ENCODE measurements around the gene PRIMA1. TPM values are rescaled to one million over a fixed set of nuclear protein-coding genes. Genes with fewer than 3 reads are reported as not detected.
"Not testable (repeated sequence)": the region's sequence is repeated elsewhere in the genome, so short reads cannot be mapped to it uniquely, and the experiment has no call there.

PRIMA1 gene
- total RNA-seq, 2 experiments from 2014 or later, result not detected

DNA sequence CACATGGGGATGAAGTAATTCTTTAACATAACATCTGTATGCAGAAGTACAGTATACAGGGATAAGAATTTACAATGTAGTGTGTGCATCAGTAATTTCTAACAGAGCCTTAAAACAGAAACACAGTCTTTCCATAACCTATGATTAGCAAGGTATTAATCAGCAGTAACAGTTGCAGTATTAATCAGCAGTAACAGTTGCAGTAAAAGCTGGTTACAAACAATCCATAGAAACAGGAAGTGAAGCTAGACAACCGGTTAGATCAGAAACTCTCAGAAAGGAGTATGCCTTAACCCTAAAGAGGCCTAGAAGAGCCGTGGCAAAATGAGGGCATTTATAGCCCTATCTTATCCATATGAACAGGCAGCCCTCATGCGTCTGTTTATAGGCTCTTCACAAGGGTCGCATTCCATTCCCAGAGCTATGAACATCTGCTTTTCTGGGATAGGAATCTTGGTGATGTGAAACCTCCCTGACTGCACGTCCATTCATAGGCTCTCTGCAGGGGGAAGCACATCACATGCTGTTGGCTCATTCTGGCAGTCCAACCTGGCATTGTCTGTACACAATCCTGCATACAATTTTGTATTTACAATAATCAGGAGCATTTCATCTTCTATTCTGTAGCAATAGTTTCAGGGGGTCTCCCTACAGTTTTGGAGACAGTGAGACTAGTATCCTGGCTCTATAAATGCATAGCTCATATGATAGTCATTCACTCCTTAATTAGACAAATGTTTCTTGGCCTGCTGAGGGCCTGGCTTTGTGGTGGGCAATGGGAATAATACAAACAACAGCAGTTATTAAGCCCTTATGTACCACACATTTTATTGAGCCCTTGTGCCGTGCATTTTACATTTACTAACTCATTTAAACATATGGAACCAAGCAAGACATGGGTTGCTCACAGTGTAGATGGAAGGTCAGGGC, 21.5 kb upstream of the PRIMA1 start:
- POLR2A ChIA-PET; H3K4me1 Mint-ChIP-seq; H3K9me3 Mint-ChIP-seq; DNase-seq; H3K4me3 Mint-ChIP-seq; H3K27ac Mint-ChIP-seq; CTCF ChIA-PET; H3K36me3 Mint-ChIP-seq (ENCODE audit: low read depth): not testable (repeated sequence)
- H3K27me3 Mint-ChIP-seq, result peaks cover 12% of the 10 kb centered on the region

DNA sequence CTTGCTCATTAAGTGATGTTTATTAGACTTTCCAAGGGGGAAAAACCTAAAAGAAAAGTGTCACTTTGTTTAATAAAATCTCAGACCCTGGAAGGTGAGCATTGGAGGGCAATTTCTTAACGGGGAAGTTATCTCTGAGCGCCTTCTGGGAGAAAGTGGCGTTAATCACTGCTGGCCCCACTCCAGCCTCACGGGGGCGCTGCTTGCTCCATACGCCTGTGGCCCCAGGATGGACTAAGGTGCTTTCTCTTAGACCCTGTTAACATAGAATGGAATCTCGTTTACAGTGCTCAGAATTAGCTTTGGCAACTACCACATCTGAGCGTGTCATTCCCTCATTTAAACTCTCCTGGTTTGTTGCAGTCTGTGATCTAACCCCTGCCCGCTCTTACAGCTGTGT, 16.4 kb upstream of the PRIMA1 start:
- CTCF ChIA-PET, result no interaction called here
- Mint-ChIP-seq H3K36me3 (ENCODE audit: low read depth) (no peaks in the 10 kb centered on the region), H3K4me3 (no peak overlapping the region), H3K4me1 (peaks cover 4% of the 10 kb centered on the region), H3K9me3 (peaks cover 2% of the 10 kb centered on the region), H3K27me3 (no peaks in the 10 kb centered on the region), H3K27ac (no peak overlapping the region)
- POLR2A ChIA-PET, result no interaction called here
- DNase-seq, result no peak

DNA sequence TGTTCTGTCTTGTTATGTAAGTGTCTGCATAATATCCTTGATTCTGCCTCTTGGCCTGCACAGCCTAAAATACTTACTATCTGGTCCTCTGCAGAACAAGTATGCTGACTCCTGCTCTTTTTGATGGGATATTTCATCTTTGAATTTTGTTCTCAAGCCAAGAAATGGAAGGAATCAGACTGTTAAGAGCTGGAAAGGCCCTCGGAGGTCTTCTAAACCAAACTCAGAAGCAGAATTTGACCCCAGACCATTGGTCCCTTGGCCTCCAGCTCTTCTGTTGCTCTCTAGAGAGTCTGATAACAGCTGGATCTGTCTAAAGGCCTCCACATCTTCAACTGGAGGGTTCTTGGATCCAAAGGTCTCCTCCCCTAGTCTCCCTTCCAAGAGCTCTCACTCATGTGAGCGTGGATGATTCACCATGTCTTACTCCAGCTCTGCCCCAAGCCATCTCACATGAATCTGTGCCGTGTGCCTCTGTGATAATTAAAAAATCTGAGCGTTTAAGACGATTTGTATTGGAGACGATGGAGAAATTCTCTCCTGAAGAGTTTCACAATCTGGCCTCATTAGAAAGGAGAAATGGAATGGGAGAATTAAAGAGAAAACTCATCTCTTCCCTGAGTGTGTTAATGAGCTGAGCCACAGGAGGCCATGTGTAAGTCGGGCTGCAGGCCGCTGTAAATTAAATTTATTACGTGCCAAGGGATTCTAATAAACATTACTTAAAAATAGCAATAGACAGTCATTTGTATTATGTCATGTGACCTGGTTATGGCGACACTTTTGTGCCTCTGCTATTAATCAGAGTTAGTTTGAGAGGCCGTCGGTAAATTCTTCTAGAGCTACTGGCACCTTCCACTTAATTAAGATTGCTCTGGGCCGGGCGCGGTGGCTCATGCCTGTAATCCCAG, 15.4 kb upstream of the PRIMA1 start:
- Mint-ChIP-seq H3K4me3 (no peak overlapping the region), H3K4me1 (no peaks in the 10 kb centered on the region), H3K36me3 (ENCODE audit: low read depth) (no peaks in the 10 kb centered on the region), H3K27me3 (no peaks in the 10 kb centered on the region), H3K9me3 (no peaks in the 10 kb centered on the region), H3K27ac (no peak overlapping the region)
- ChIA-PET POLR2A (no interaction called here), CTCF (no interaction called here)
- no peak for DNase-seq

DNA sequence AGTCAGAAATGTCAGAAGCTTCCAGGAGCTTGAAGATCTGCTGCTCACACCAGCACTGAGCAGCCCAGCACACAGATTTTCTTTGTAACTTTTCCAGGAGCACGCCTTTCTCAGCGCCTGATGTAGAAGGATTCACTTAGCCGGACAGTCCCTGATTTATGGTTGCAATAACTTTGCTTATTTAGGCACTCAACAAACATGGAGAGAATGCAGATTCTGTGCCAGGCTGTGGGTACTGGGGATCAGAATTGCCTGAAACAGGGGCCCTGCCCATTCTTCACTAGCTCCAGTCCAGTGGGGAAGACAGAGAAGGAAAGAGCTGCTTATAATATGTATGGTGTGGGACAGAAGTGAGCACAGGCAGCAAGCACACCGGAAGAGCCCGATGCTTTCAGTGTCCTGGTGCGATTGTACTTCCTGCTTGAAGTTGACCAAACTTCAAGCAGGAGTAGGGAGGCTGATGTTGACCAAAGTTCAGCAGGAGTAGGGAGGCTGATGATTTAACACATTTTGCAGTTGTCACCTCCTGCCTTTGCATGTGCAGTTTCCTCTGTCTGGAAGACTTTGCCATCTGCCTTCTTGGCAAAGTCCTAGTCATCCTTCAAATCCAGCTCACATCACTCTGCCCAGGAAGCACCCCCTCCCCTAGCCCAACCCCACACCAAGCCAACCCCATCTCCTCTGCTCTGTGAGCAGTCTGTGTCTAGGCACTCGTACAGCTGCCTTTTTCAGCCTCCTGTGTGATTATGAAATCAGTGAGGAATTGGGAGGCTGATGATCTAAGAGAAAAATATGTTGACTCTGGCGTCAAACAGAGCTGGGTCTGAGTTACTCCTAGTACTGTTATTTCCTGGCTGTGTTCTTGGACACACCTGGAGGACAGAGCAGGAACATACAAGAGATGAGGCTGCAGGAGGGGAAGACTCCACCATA, 12.0 kb upstream of the PRIMA1 start:
- Mint-ChIP-seq H3K4me1 (no peaks in the 10 kb centered on the region), H3K27me3 (no peaks in the 10 kb centered on the region), H3K9me3 (no peaks in the 10 kb centered on the region), H3K4me3 (no peak overlapping the region), H3K36me3 (ENCODE audit: low read depth) (no peaks in the 10 kb centered on the region), H3K27ac (no peak overlapping the region)
- no peak for DNase-seq
- CTCF ChIA-PET, result no interaction called here
- POLR2A ChIA-PET, result no interaction called here

DNA sequence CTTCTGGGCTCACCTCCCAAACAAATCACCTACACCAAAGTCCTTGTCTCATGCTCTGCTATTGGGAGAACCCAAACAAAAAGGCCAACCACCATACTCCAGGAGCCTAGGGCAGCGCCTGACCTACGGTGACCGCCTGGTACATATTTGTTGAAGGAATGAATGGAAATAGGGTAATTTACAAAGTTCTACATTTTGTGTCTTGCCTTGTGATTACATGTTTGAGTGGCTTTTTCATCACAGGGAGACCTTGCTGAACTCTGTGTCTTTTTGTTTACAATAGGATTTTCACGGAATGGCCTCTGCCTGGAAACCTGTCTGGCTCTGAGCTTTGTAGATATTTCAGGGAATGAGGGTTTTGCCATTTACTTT, 11.3 kb upstream of the PRIMA1 start:
- Mint-ChIP-seq H3K27ac (no peak overlapping the region), H3K36me3 (ENCODE audit: low read depth) (no peaks in the 10 kb centered on the region), H3K27me3 (no peaks in the 10 kb centered on the region), H3K9me3 (no peaks in the 10 kb centered on the region), H3K4me1 (no peaks in the 10 kb centered on the region), H3K4me3 (no peak overlapping the region)
- ChIA-PET CTCF (no interaction called here), POLR2A (no interaction called here)
- DNase-seq, result no peak

DNA sequence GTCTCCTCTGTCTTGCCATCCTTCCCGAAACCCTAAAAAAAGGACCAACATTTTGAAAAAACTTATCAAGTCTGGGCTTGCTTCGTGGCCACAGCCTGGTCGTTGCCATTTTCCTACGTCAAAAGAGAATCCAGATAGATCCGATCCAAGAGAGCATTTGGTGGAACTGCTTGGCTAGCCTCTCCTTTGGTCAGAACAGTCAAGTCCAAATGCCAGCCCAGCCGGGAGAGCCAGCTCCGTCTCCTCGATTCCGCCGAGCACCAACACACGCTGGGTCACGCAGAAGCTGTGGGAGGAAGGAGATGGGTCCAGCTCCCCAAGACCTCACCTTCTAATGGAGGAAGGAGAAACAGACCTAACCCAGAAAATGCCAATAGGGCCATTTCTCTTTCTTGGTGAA, 9.3 kb upstream of the PRIMA1 start:
- H3K27ac Mint-ChIP-seq, result no peak overlapping the region
- H3K4me1 Mint-ChIP-seq, result no peaks in the 10 kb centered on the region
- CTCF ChIA-PET, result no interaction called here
- no peaks in the 10 kb centered on the region for H3K36me3 Mint-ChIP-seq (ENCODE audit: low read depth)
- POLR2A ChIA-PET, result no interaction called here
- no peaks in the 10 kb centered on the region for H3K9me3 Mint-ChIP-seq
- no peak for DNase-seq
- peaks cover 2% of the 10 kb centered on the region for H3K27me3 Mint-ChIP-seq
- H3K4me3 Mint-ChIP-seq, result no peak overlapping the region

DNA sequence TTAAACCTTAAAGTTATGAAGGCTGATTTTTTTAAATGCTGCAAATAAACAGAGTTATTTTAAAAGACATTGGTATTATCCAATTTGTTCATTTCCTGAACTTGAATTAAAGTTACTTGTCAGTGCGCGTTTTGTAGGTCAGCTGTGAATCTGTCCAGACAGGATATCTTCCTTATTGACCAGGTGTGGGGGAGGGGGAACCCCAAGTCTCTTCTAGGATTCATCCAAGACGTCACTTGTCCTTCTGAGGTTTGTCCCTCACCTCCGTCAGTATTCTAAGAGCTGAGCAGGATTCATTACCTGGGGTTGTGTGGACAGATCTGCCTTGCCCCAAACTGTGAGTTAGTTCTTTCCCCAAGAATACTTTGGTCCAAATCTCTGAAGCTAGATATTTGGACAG, 8.8 kb upstream of the PRIMA1 start:
- no peaks in the 10 kb centered on the region for H3K36me3 Mint-ChIP-seq (ENCODE audit: low read depth)
- DNase-seq, result no peak
- ChIA-PET CTCF (no interaction called here), POLR2A (no interaction called here)
- peaks cover 3% of the 10 kb centered on the region for H3K27me3 Mint-ChIP-seq
- H3K4me1 Mint-ChIP-seq, result no peaks in the 10 kb centered on the region
- H3K27ac Mint-ChIP-seq, result no peak overlapping the region
- no peak overlapping the region for H3K4me3 Mint-ChIP-seq
- no peaks in the 10 kb centered on the region for H3K9me3 Mint-ChIP-seq

DNA sequence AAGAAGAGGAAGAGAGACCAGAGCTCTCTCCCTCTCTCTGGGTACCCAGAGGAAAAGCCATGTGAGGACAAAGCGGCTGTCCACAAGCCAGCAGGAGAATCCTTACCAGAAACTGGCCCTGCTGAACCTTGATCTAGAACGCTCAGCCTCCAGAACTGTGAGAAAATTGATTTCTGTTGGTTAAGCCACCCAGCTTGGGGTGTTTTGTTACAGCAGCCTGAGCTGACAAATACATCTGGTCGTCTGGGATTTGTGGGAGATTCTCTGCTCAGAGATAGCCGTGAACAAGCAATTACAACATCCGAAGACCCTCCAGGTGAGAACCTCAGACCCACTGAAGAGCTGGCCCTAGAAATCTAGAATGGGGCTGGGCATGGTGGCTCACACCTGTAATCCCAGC, 6.5 kb upstream of the PRIMA1 start:
- ChIA-PET CTCF (no interaction called here), POLR2A (no interaction called here)
- Mint-ChIP-seq H3K36me3 (ENCODE audit: low read depth) (no peaks in the 10 kb centered on the region), H3K4me3 (no peak overlapping the region), H3K27me3 (peaks cover 23% of the 10 kb centered on the region), H3K4me1 (no peaks in the 10 kb centered on the region), H3K9me3 (no peaks in the 10 kb centered on the region), H3K27ac (no peak overlapping the region)
- DNase-seq, result no peak

DNA sequence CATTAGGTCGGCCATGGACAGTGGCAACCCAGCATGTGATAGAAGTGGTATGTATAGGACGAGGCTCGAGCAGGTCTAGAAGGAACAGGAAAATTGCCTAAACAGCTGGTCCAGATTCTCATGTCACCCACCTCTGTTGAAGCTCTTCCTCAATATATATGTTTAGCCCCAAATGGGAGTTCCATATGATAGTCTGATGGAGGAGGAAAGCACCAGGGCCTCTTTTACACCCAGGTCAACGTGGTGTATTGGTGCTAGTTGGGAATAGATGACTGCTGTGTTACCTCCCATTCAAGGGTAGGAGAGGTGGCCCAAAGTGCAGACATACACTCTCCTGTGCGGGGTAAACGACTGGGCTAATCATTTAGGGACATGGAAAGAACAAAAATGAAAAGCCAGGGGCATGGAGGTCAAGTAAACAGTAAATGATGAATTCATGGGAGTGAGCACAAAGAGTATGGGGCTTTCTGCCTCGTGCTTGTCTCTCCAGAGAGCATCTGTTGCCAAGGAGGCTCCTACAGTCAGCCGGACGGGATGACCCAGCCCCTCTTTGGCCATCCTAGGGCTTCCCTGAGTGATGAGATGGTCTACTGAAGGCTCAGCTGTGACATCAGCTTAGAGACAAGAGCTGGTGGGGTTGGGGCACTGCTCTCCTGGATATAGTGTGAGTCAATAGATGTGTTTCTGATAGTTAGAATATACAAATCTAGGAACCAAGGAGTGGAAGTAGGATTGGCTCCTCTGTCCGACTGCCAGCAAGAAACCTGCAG, 5.5 kb upstream of the PRIMA1 start:
- H3K9me3 Mint-ChIP-seq, result no peaks in the 10 kb centered on the region
- ChIA-PET CTCF (no interaction called here), POLR2A (no interaction called here)
- H3K27ac Mint-ChIP-seq, result no peak overlapping the region
- no peak for DNase-seq
- H3K4me1 Mint-ChIP-seq, result peaks cover 2% of the 10 kb centered on the region
- no peak overlapping the region for H3K4me3 Mint-ChIP-seq
- peaks cover 31% of the 10 kb centered on the region for H3K27me3 Mint-ChIP-seq
- H3K36me3 Mint-ChIP-seq (ENCODE audit: low read depth), result no peaks in the 10 kb centered on the region

DNA sequence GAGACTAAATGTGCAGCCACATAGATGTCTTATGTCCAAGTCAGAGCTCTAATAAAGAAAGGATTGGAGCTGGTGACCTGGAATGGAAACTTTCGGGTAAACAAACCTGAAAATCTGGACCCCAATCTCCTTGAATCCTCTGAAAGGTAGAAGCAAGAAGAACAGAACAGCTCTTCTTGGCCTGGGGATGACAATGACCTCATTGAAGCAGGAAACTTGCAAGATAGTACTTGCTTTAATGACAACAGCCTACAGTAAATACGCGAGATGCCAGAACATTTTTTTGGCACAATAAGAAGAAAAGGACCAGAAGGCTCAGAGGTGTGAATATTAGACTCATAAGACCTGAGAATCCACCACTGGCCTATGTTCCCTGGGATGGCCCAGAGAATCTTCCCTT, 4.1 kb upstream of the PRIMA1 start:
- Mint-ChIP-seq H3K27ac (no peak overlapping the region), H3K27me3 (peaks cover 40% of the 10 kb centered on the region), H3K4me1 (peaks cover 4% of the 10 kb centered on the region), H3K36me3 (ENCODE audit: low read depth) (no peaks in the 10 kb centered on the region), H3K4me3 (no peak overlapping the region), H3K9me3 (no peaks in the 10 kb centered on the region)
- ChIA-PET POLR2A (no interaction called here), CTCF (no interaction called here)
- DNase-seq, result no peak

DNA sequence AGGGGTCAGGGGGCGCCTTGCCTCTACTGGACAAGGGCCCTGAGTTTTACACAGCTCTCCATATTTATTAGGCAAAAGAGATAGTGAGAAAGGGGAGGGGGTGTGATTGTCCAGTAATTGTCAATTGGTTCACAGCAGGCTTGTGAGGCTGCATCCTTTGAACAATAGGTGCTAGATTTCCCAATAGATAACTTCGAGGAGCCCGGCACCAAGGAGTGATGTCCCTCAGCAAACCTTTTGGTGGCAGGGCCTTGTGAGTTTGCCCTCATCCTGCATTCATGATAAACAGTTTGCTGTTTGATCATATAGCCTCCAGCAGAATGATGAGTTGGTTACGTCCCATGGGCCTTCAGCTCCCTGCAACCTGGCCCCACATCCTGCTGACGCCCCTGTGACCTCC, 2.7 kb upstream of the PRIMA1 start:
- Mint-ChIP-seq H3K27me3 (peaks cover 54% of the 10 kb centered on the region), H3K9me3 (no peaks in the 10 kb centered on the region), H3K4me3 (no peak overlapping the region), H3K27ac (no peak overlapping the region), H3K36me3 (ENCODE audit: low read depth) (no peaks in the 10 kb centered on the region), H3K4me1 (peaks cover 4% of the 10 kb centered on the region)
- ChIA-PET CTCF (no interaction called here), POLR2A (no interaction called here)
- DNase-seq, result no peak

DNA sequence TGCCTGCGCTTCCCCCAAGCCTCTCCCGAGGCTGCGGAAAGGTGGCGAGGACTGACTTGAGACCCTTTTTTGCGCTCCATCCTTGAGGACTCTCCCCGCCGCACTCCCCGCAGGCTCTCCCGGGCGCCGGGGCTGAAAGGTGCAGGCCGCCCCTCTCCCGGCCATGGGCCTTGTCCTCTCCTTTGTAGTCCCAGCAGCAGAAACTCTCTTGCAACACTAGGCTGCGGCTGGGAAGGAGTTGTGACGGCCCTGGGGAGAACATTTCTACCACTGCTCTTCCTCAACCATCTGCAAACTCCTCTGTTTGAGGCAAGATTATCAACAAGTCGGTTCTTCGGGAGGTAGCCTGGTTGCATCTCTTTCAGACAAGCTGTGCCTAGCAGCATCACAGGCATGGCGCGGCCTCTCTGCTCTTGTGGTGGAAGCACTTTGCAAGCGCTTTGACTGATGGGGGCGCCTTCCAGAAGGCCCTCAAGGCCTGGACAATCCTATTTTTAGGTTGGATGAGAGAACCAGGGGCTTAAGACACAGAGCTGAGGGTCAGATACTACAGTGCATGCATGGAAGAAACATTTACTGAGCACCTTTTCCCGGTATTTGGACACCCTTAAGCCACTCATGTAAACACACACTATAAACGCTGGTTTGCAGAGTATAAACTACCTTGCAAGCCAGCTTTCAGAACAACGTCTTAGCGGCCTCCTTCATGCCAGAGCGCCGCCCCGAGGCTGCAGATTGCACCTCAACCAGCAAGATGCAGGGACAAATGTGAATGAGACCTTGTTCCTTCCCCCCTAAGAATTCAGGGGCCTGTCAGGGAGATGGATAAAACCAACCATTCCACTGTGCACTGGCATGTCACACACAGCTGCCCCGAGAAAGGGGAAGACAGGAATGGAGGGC, 1.2 kb upstream of the PRIMA1 start:
- H3K27me3 Mint-ChIP-seq, result peaks cover 66% of the 10 kb centered on the region
- H3K36me3 Mint-ChIP-seq (ENCODE audit: low read depth), result no peaks in the 10 kb centered on the region
- H3K4me1 Mint-ChIP-seq, result peaks cover 4% of the 10 kb centered on the region
- no peak overlapping the region for H3K27ac Mint-ChIP-seq
- DNase-seq, result no peak
- H3K9me3 Mint-ChIP-seq, result no peaks in the 10 kb centered on the region
- ChIA-PET CTCF (no interaction called here), POLR2A (no interaction called here)
- H3K4me3 Mint-ChIP-seq, result no peak overlapping the region
